ENCODE data around the gene RAB31. TPM values are rescaled to one million over a fixed set of nuclear protein-coding genes. Genes with fewer than 3 reads are reported as not detected.

RAB31 gene
- total RNA-seq, 4 donors from 2014 or later: 24.5 to 91.6 (median 70.2) TPM

DNA sequence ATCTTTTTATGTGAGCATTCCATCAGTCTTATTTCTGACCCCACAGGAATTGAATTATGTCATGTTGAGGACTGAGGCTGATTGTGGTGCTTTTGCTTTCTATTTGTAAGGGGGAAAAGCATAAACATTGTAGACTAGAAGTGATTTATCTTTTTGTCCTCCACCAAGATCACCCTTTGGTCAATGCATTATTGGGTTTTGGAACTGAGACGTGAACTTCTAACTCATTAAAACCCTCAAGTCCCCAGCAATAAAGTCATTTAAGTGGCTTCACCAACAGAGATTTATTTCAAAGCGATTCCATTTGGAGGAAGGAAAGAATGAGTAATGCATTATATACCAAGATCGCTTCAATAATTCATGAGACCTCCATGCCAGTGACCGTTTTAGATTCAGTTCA, 102.2 kb downstream of the RAB31 start:
- TF ChIP-seq, protein P1, sequence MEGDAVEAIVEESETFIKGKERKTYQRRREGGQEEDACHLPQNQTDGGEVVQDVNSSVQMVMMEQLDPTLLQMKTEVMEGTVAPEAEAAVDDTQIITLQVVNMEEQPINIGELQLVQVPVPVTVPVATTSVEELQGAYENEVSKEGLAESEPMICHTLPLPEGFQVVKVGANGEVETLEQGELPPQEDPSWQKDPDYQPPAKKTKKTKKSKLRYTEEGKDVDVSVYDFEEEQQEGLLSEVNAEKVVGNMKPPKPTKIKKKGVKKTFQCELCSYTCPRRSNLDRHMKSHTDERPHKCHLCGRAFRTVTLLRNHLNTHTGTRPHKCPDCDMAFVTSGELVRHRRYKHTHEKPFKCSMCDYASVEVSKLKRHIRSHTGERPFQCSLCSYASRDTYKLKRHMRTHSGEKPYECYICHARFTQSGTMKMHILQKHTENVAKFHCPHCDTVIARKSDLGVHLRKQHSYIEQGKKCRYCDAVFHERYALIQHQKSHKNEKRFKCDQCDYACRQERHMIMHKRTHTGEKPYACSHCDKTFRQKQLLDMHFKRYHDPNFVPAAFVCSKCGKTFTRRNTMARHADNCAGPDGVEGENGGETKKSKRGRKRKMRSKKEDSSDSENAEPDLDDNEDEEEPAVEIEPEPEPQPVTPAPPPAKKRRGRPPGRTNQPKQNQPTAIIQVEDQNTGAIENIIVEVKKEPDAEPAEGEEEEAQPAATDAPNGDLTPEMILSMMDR (IDR thresholded peaks at IDR 0.05; ENCODE audit: low read depth): no peak

DNA sequence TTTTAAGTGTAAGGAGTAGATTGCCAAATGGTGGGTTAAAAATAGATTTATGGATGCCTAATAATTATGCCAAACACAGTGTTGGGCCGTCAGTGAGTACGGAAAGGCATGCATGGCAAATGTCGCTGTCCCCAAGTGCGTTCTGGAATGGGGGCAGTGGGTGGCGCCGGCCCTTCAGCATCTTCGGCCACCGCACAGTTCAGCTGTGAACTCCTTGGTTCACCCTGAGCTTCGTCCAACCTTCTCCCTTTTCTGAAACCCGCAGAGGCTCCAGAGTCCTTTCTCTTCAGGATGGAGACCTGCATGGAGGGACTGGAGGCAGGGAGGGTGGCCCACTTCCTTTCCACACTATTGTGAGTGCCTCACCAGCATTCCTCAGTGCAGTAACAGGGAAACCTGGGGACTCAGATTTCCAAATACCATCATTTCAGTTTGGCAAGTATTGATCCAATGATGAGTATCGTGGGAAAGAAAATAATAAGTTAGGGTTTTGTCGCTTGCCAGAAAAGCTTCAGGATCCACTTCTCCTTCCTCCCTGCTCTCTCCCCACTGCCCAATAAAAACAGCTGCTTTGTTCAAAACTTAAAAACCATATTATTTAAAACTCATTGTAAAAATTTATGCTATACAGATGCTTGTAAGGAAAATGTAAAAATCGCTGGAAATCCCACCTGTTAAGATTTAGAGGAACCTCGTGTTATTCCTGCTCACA, 103.0 kb downstream of the RAB31 start:
- TF ChIP-seq, protein P1 (IDR thresholded peaks at IDR 0.05; ENCODE audit: low read depth): no peak

DNA sequence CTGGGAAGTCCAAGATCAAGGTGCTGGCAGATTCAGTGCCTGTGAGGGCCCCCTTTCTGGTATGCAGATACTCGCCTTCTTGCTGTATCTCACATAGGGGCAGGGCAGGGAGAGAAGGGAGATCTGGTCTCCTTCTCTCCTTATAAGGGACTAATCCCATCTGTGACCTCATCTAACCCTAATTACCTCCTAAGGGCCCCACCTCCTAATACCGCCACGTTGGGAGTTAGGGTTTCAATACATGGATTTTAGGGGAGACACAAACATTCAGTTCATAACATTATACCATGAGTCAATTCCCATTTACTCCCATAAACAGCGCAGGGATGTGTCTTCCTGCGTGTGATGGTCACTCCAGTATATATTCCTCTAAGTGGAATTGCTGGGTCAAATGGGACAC, 103.9 kb downstream of the RAB31 start:
- TF ChIP-seq, protein P1 (IDR thresholded peaks at IDR 0.05; ENCODE audit: low read depth): no peak

DNA sequence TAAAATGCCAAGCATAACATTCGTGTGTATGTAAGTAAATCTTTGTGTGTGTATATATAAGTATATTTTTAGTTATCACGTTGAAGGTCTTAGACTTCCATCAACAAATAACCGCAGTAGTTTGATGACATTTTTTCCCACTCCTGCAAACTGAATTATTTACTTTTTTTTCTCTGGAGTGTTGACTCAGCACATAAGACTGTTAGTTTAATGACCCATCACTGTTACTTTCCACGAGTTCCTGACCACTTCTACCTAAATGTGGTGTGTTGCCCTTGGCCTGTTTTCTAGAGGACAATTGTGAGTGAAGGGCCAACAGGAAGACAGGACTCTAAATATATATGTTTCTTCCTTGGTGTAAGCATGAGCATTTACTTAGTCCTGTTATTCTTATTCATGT, 106.3 kb downstream of the RAB31 start:
- TF ChIP-seq, protein P1 (IDR thresholded peaks at IDR 0.05; ENCODE audit: low read depth): no peak

DNA sequence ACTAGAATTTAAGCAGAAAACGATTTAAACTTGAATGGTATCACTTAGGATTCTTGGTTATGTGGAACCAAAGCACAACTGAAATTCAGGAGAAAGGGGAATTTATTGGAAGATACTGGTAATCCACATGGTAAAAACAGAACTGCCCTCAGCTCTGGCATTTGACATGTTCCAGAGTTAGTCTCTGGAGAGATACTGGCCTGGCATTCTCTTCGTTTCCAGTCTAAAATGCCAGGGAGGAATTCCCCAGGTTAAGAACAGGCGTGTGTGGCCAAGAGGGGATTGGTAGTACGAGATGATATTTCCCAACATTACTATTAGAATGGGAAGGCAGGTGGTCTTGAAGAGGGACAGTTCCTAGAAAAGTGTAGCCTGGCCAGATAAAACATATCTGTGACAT, 109.2 kb downstream of the RAB31 start:
- TF ChIP-seq, protein P1 (IDR thresholded peaks at IDR 0.05; ENCODE audit: low read depth): no peak

DNA sequence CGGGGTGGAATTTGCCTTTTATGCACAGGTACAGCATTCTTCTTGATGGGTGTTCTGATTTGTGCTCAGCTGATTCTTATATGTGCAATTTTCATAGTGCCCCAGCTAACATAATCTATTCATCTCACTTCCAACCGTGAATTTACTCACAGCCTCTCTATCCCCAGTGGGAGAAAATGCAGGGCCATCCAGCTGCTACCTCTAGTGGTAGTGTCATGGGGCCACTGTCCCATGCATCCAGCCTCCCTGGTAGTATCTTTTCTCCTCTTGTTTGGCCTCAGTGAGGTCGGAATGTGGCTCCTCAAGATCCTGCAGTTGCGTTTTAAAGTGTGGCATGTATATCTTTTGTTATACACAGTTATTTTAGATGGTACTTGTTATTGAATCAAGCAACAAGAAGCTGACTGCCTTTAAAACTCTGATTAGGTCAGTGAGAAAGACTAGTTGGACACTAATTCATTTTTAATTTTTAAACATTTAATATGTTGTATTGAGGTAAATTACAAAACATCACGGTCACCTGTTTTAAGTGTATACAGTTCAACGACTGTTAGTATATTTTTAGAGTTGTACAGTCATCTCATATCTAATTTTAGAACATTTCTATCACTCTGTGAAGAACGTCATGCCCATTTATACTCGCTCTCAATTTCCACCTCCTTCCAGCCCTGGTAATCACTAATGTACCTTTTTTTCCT, 109.8 kb downstream of the RAB31 start:
- TF ChIP-seq, protein P1 (IDR thresholded peaks at IDR 0.05; ENCODE audit: low read depth): no peak

DNA sequence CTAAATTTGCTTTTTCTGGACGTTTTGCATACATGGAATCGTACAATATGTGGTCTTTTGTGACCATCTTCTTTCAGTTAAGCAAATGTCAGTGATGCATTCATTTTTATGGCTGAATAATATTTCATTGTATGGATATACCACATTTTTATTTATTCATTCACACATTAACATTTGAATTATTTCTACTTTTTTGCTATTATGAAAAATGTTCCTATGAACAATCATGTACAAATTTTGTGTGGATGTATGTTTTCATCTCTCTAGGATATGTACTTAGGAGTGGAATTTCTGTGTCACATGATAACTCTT, 110.3 kb downstream of the RAB31 start:
- TF ChIP-seq, protein P1 (IDR thresholded peaks at IDR 0.05; ENCODE audit: low read depth): no peak
